ENCODE results near the gene AZU1.
"Not testable (repeated sequence)": the region's sequence is repeated elsewhere in the genome, so short reads cannot be mapped to it uniquely, and the experiment has no call there.

AZU1 gene

DNA sequence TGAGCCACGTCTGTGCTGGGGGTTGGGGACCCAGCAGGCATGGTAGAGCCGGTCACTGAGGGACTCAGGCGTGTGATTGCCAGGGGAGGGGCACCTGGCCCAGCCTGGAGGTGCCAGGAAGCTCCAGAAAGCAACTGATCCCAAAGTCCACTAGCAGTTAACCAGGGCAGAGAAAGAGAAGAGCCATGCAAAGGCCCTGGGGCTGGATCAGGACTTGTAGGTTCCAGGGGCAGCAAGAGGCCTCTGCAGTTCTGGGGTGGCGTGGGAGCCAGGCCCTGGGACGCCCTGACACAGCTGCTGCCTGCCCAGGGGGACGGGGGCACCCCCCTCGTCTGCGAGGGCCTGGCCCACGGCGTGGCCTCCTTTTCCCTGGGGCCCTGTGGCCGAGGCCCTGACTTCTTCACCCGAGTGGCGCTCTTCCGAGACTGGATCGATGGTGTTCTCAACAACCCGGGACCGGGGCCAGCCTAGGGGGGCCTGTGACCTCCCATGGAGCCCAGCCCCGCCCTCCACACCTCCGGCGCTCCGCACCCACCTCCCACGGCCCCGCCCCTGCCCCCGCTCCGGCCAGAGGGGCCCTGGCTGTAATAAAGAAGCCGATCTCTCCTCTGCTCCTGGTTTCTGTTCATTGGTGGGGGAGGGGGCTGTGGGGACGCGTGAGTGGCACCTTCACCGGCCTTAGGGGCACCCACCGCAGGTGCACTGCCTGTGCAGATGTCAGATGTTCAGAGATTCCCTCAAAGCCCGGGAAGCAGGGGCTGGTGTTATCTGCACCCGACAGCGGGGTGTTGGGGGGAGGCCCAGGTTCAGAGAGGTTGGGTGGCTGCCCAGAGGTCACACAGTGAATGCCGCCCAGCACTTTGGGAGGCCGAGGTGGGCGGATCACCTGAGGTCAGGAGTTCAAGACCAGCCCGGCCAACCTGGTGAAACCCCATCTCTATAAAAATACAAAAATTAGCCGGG lies 4.1 kb downstream of the AZU1 start:
- DNase-seq, result no peak

GRCh38 chr19:834216-834615 lies 6.6 kb downstream of the AZU1 start:
- DNase-seq, result no peak

DNA sequence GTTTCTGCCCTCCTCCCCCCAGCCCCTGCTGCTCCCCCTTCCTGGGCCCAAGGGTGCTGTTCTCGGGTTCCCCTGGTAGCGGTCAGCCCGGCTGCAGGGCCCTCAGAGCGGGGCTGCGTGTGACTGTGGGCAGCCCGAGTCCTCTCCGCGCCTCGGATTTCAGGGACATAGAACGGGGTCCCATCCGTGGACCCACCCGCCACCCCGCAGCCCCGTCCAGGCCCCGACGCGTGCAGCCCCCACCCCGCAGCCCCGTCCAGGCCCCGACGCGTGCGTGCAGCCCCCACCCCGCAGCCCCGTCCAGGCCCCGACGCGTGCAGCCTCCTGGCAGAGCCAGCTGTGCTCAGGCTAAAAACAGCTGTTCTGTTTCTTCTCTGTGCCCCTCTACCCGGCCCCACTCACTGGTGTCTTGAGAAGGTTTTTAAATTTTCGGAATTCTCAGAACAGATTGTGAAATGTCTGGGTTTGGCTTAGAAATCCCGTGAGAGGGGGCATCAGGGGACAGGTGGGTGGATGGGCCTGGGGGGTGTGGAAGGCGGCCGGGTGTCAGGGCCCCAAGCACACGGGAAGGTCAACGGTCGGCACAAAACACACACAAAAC lies 7.7 kb downstream of the AZU1 start:
- DNase-seq, result no peak

GRCh38 chr19:840519-841206 lies 13.0 kb downstream of the AZU1 start, which contains the start of gene PRTN3:
PRTN3 (plus strand) TSS chr19:840999; CDS start chr19:841009, 10 bp downstream.
- DNase-seq, result no peak

DNA sequence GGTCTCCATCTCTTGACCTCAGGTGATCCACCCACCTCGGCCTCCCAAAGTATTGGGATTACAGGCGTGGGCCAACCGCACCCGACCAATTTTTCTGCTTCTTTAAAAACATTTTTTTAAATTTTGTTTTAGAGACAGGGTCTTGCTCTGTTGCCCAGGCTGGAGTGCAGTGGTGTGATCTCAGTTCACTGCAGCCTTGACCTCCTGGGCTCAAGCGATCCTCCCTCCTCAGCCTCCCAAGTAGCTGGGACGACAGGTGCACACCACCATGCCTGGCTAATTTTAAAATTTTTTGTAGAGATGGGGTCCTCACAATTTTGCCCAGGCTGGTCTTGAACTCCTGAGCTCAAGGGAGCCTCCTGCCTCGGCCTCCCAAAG lies 15.2 kb downstream of the AZU1 start:
- DNase-seq, result not testable (repeated sequence)

DNA sequence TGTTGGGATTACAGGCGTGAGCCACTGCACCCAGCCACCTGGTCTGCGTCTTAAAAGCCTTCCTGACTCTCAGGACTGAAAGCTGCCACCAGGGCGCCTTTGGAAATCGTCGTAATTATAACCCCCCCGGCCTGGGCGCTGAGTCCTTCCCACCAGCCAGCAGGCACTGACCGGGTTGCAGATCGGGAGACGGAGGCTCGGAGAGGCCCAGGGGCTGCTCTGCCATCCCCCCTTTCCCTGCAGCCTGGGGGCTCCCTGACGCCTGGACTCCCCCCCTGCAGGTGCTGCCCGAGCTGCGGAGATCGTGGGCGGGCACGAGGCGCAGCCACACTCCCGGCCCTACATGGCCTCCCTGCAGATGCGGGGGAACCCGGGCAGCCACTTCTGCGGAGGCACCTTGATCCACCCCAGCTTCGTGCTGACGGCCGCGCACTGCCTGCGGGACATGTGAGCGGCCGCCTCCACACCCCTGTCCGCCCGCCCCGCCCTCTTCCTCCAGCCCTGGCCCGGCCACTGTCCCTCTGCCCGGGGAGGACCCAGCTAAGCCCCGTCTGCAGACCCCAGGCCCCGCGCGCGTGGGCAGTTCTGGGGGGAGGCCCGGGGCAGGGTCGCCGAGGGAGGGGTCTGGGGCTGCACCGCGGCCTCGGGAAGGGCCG lies 15.7 kb downstream of the AZU1 start:
- no peak for DNase-seq

DNA sequence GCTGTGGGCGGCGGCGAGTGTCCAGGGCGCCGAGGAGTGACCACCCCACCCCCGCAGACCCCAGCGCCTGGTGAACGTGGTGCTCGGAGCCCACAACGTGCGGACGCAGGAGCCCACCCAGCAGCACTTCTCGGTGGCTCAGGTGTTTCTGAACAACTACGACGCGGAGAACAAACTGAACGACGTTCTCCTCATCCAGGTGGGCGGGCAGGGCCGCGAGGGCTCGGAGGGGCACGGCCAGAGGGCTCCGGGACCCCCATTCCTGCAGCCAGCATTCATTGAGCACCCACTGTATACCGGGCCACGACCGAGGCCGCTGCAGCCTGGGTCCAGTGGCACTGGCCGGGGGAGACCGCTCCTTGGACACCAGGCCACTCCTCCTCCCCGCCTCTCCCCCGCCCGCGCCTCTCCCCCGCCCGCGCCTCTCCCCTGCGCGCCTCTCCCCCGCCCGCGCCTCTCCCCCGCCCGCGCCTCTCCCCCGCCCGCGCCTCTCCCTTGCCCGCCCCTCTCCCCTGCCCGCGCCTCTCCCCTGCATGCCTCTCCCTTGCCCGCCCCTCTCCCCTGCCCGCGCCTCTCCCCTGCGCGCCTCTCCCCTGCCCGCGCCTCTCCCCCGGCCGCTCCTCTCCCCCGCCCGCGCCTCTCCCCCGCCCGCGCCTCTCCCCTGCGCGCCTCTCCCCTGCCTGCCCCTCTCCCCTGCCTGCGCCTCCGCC lies 16.4 kb downstream of the AZU1 start:
- DNase-seq, result no peak

DNA sequence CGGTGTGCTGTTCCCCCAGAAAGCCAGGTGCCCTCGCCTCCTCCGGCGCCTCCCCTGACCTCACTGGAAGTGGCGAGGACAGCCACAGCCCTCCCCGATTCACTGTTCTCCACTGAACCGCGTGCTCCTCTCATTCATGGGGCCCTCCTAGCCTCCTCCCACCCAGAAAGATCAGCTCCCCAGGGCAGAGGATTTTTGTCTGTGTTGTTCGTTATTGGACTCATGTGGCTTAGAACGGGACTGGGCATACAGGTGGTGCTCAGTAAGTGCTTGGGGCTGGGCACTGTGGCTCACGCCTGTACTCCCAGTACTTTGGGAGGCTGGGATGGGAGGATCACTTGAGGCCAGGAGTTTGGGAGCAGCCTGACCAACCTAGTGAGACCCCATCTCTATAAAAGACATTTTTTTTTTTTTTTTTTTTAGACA lies 16.9 kb downstream of the AZU1 start:
- no peak for DNase-seq

DNA sequence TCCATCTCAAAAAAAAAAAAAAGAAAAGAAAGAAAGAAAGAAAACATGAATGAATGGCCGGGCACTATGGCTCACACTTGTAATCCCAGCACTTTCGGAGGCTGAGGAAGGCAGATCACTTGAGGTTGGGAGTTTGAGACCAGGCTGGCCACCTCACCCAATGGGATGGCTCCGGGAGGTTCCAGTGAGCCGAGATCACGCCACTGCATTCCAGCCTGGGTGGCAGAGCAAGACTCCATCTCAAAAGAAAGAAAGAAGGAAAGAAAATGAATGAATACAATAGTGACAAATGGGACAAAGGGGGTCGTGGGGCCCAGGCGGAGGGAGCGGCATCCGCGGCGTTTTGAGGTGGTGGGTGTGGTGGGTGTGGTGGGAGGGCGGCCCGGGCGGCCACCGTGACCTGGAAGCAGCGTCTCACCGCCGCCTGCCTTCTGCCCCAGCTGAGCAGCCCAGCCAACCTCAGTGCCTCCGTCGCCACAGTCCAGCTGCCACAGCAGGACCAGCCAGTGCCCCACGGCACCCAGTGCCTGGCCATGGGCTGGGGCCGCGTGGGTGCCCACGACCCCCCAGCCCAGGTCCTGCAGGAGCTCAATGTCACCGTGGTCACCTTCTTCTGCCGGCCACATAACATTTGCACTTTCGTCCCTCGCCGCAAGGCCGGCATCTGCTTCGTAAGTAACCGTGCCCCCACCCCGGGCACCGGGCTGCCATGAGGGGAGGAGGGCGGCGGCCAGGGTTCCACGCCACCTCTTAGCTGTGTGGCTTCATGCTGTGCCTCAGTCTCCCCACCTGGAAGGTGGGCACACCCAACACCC lies 18.3 kb downstream of the AZU1 start:
- DNase-seq, result no peak

DNA sequence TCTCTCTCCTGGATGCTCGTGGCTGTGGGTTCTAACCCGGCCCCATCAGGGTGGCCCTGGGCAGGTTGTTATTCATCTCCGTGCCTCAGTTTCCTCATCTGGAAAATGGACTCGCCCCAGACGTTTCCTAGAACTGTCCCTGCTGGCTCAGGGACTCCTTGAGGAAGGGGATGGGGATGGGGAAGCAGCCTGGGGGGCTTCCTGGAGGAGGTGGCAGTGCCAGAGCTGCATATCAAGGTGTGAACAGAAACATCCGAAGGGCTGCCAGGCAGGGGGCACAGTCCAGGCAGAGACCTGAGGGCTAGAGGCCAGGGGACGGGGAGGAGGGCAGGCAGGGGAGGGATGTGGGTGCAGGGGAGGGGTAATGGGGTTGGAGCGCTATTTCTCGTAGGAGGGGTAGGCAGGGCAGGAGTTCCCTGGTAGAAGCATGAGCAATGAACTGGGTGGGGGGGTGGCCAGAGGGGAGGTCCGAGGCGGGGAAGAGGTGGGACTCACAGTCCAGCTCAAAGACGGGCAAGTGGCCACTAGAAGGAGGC lies 20.8 kb downstream of the AZU1 start:
- DNase-seq, result no peak

DNA sequence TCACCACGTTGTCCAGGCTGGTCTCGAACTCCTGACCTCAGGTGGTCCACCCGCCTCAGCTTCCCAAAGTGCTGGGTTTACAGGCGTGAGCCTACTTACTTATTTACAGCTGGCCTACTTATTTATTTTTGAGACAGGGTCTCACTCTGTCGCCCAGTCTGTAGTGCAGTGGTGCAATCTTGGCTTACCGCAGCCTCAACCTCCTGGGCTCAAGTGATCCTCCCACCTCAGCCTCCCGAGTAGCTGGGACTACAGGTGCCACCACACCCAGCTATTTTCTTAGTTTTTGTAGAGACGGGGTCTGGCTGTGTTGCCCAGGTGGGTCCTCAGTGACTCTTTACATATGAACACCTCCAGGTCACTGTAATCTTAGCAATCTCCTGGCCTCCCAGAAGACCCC lies 21.6 kb downstream of the AZU1 start:
- DNase-seq, result not testable (repeated sequence)

GRCh38 chr19:850221-850978 lies 22.8 kb downstream of the AZU1 start:
- peak; percentile 54 for DNase-seq

DNA sequence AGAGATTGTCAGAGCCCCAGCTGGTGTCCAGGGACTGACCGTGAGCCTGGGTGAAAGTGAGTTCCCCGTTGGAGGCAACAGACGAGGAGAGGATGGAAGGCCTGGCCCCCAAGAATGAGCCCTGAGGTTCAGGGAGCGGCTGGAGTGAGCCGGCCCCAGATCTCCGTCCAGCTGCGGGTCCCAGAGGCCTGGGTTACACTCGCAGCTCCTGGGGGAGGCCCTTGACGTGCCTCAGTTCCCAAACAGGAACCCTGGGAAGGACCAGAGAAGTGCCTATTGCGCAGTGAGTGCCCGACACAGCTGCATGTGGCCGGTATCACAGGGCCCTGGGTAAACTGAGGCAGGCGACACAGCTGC lies 23.3 kb downstream of the AZU1 start:
- no peak for DNase-seq

DNA sequence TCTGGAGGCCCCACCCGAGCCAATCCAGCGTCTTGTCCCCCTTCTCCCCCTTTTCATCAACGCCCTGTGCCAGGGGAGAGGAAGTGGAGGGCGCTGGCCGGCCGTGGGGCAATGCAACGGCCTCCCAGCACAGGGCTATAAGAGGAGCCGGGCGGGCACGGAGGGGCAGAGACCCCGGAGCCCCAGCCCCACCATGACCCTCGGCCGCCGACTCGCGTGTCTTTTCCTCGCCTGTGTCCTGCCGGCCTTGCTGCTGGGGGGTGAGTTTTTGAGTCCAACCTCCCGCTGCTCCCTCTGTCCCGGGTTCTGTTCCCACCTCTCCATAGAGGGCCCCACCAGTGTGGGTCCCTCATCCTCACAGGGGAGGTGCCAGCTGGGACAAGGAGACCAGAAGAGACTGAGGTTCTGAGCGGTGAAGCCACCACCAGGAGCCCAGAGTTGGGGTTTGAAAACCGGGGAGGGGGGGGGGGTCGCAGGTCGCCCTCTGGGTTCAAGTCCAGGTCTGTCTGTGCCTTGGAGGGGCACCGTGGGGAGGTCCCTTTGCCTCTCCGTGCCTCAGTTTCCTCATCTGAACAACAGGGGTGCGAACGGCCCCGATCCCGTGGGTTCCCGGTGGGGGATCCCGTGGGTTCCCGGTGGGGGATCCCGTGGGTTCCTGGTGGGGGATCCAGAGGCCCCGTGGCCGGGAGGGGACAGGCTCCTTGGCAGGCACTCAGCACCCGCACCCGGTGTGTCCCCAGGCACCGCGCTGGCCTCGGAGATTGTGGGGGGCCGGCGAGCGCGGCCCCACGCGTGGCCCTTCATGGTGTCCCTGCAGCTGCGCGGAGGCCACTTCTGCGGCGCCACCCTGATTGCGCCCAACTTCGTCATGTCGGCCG lies 24.7 kb downstream of the AZU1 start, which contains the start of gene ELANE:
ELANE (plus strand) TSS at position 168 of the 878 bp plus-strand sequence; CDS start at position 194, 26 bp downstream.
- DNase-seq, result no peak

- DNase-seq, result no peak
Measured at GRCh38 chr19:853014-853585, 25.5 kb downstream of the AZU1 start.

DNA sequence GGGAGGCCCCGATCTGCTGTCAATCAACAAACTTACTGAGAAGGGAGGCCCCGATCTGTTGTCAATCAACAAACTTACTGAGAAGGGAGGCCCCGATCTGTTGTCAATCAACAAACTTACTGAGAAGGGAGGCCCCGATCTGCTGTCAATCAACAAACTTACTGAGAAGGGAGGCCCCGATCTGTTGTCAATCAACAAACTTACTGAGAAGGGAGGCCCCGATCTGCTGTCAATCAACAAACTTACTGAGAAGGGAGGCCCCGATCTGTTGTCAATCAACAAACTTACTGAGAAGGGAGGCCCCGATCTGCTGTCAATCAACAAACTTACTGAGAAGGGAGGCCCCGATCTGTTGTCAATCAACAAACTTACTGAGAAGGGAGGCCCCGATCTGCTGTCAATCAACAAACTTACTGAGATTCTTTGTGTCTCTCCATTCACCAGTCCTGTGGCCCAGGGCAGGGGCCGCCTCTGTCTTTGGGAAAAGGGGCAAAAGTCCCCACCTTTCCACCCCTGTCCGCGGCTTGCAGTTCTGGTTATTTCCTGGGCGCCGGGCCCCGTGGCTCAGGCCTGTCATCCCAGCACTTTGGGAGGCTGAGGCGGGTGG lies 26.1 kb downstream of the AZU1 start:
- not testable (repeated sequence) for DNase-seq

GRCh38 chr19:854549-854948 lies 26.9 kb downstream of the AZU1 start:
- DNase-seq, result no peak

- DNase-seq, result no peak
Measured at GRCh38 chr19:855142-855541, 27.5 kb downstream of the AZU1 start.
